HepG2 (cell line): ENCODE results near the gene ZNF184. TPM values are rescaled to one million over a fixed set of nuclear protein-coding genes. Genes with fewer than 3 reads are reported as not detected.
A peak's percentile ranks its signal among the peaks of the same experiment; 100 is the strongest.

Source experiments
- ARNT ChIP-seq: fragments of 450-650 bp; IDR thresholded peaks from 2 replicates; pipeline ENCODE4 v1.6.1; 2017
- ATF1 ChIP-seq: IDR thresholded peaks from 2 replicates; pipeline ENCODE4 v1.6.1; 2016; ENCODE audit warnings: mild to moderate bottlenecking, control low read depth
- ATRX ChIP-seq: sonication (generic); formaldehyde crosslinking; IDR thresholded peaks from 2 replicates; pipeline ENCODE4 v1.4.0; 2020; ENCODE audit warnings: missing genetic modification reagents, borderline replicate concordance
- DNMT3B ChIP-seq: conservative IDR thresholded peaks from 2 replicates; pipeline ENCODE4 v1.6.1; 2016; ENCODE audit warnings: missing biosample characterization, control low read depth
- ELF3 ChIP-seq: IDR thresholded peaks from 2 replicates; pipeline ENCODE4 v1.6.1; 2016; ENCODE audit warnings: missing genetic modification reagents, missing compliant biosample characterization
- KAT2B ChIP-seq: fragments of 150-350 bp; IDR thresholded peaks from 2 replicates; pipeline ENCODE4 v1.6.1; 2014; ENCODE audit warnings: low read depth, low read length, borderline replicate concordance
- KDM5B ChIP-seq: sonication (generic); formaldehyde crosslinking; IDR thresholded peaks from 2 replicates; pipeline ENCODE4 v1.4.0; 2020; ENCODE audit warnings: missing genetic modification reagents, mild to moderate bottlenecking, borderline replicate concordance
- KIAA2018 ChIP-seq: sonication (generic); formaldehyde crosslinking; IDR thresholded peaks from 2 replicates; pipeline ENCODE4 v1.5.0; 2020; ENCODE audit warnings: mild to moderate bottlenecking, missing genetic modification reagents, borderline replicate concordance
- MIER3 ChIP-seq: IDR thresholded peaks from 2 replicates; pipeline ENCODE4 v1.6.1; 2016; ENCODE audit warnings: missing compliant biosample characterization, borderline replicate concordance
- NCOA5 ChIP-seq: sonication (generic); formaldehyde crosslinking; IDR thresholded peaks from 2 replicates; pipeline ENCODE4 v1.4.0; 2020; ENCODE audit warnings: missing genetic modification reagents
- PHB2 ChIP-seq: fragments of 450-650 bp; IDR thresholded peaks from 2 replicates; pipeline ENCODE4 v1.6.1; 2018; ENCODE audit not compliant: partially characterized antibody
- SALL1 ChIP-seq: sonication (generic); formaldehyde crosslinking; IDR thresholded peaks from 2 replicates; pipeline ENCODE4 v1.8.0; 2022; ENCODE audit warnings: mild to moderate bottlenecking, missing genetic modification reagents
- SMARCC2 ChIP-seq: fragments of 450-650 bp; IDR thresholded peaks from 2 replicates; pipeline ENCODE4 v1.6.1; 2017; ENCODE audit warnings: antibody characterized with exemption, mild to moderate bottlenecking
- ZNF24 ChIP-seq: fragments of 450-650 bp; IDR thresholded peaks from 2 replicates; pipeline ENCODE4 v1.6.1; 2017; ENCODE audit warnings: antibody characterized with exemption, mild to moderate bottlenecking
- ZNF264 ChIP-seq: sonication (generic); formaldehyde crosslinking; IDR thresholded peaks from 2 replicates; pipeline ENCODE4 v1.4.0; 2020; ENCODE audit warnings: missing genetic modification reagents
- ZNF598 ChIP-seq: sonication (generic); formaldehyde crosslinking; IDR thresholded peaks from 2 replicates; pipeline ENCODE4 v1.5.1; 2020; ENCODE audit warnings: mild to moderate bottlenecking, missing genetic modification reagents, borderline replicate concordance
- ZNF607 ChIP-seq: sonication (generic); formaldehyde crosslinking; IDR thresholded peaks from 2 replicates; pipeline ENCODE4 v1.5.1; 2020; ENCODE audit warnings: missing genetic modification reagents, mild to moderate bottlenecking, borderline replicate concordance
- ZNF792 ChIP-seq: IDR thresholded peaks from 2 replicates; pipeline ENCODE4 v1.6.1; 2016
- polyA plus RNA-seq, 8 experiments: library from polyadenylated mRNA; depleted of rRNA in 3 of 8; stranded (reverse) in 7 of 8; unstranded in 1 of 8; fragments of >200 nt; fragmentation: Illumina TruSeq in 4 of 8; extraction: Trizol in 4 of 8; gene quantifications; 2 replicates each; pipeline versions ENCODE4 v1.2.1 to v1.2.3, GENCODE V29; 2011 to 2016; ENCODE audit warnings: low read depth in 4 of 8, missing spikeins in 1 of 8, mixed read lengths in 1 of 8; ENCODE audit not compliant: insufficient read depth in 1 of 8
- total RNA-seq, 5 experiments: library from RNA; depleted of rRNA; stranded (reverse); fragments of >200 nt; fragmentation: Illumina TruSeq; extraction: Trizol; gene quantifications; 2 replicates each; pipeline ENCODE4 v1.2.3, GENCODE V29; 2016; ENCODE audit warnings: low read depth in 1 of 5
- TF ChIP-seq, protein P1 (sequence below): sonication (generic); formaldehyde crosslinking; IDR thresholded peaks from 2 replicates; pipeline ENCODE4 v1.4.0; 2020; ENCODE audit warnings: missing genetic modification reagents, borderline replicate concordance

Gene ZNF184
- total and polyA plus RNA-seq, 2 of the 13 experiments (the other 11 are each of a cell fraction or from before 2014, with no cell fraction given) = 2.1 to 10.1 TPM

- TF ChIP-seq ZNF264 (CRISPR knock-in tag) = no peak; the same call in 1 of the 2 replicates
- TF ChIP-seq KIAA2018 = 0 out of 2 replicates have a peak, but pooled peaks have one; percentile 86
- TF ChIP-seq SALL1 (CRISPR knock-in tag) = peak; percentile 64
- no peak; the same call in 1 of the 2 replicates for TF ChIP-seq ZNF607
- TF ChIP-seq PHB2 = no peak
- TF ChIP-seq SMARCC2 = no peak
- TF ChIP-seq ZNF598 (CRISPR knock-in tag) = no peak
- TF ChIP-seq, protein P1, sequence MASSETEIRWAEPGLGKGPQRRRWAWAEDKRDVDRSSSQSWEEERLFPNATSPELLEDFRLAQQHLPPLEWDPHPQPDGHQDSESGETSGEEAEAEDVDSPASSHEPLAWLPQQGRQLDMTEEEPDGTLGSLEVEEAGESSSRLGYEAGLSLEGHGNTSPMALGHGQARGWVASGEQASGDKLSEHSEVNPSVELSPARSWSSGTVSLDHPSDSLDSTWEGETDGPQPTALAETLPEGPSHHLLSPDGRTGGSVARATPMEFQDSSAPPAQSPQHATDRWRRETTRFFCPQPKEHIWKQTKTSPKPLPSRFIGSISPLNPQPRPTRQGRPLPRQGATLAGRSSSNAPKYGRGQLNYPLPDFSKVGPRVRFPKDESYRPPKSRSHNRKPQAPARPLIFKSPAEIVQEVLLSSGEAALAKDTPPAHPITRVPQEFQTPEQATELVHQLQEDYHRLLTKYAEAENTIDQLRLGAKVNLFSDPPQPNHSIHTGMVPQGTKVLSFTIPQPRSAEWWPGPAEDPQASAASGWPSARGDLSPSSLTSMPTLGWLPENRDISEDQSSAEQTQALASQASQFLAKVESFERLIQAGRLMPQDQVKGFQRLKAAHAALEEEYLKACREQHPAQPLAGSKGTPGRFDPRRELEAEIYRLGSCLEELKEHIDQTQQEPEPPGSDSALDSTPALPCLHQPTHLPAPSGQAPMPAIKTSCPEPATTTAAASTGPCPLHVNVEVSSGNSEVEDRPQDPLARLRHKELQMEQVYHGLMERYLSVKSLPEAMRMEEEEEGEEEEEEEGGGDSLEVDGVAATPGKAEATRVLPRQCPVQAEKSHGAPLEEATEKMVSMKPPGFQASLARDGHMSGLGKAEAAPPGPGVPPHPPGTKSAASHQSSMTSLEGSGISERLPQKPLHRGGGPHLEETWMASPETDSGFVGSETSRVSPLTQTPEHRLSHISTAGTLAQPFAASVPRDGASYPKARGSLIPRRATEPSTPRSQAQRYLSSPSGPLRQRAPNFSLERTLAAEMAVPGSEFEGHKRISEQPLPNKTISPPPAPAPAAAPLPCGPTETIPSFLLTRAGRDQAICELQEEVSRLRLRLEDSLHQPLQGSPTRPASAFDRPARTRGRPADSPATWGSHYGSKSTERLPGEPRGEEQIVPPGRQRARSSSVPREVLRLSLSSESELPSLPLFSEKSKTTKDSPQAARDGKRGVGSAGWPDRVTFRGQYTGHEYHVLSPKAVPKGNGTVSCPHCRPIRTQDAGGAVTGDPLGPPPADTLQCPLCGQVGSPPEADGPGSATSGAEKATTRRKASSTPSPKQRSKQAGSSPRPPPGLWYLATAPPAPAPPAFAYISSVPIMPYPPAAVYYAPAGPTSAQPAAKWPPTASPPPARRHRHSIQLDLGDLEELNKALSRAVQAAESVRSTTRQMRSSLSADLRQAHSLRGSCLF (CRISPR knock-in tag) = no peak
- 0 out of 2 replicates have a peak, but pooled peaks have one; percentile 9 for TF ChIP-seq KDM5B (CRISPR knock-in tag)
- TF ChIP-seq ATRX (CRISPR knock-in tag) = no peak
- no peak for TF ChIP-seq KAT2B
- TF ChIP-seq ZNF24 = peak; percentile 98
- TF ChIP-seq DNMT3B (CRISPR knock-in tag) = peak; percentile 85
- no peak for TF ChIP-seq NCOA5 (CRISPR knock-in tag)
- peak; percentile 63 for TF ChIP-seq ZNF792 (CRISPR knock-in tag)
- TF ChIP-seq MIER3 (CRISPR knock-in tag) = peak; percentile 71; the same call in 1 of the 2 replicates
- TF ChIP-seq ELF3 (CRISPR knock-in tag) = peak; percentile 90
- TF ChIP-seq ATF1 (CRISPR knock-in tag) = no peak
- TF ChIP-seq ARNT = no peak
Measured at GRCh38 chr6:27478706-27479318, 5.9 kb upstream of the ZNF184 start (continued).
